GM18499 (cell line): ENCODE results near the gene TALDO1.

Experiments used
- ATAC-seq: cut with Tn5 transposase; IDR thresholded peaks from one replicate; pipeline ENCODE4 v1.9.1; 2021; ENCODE audit warnings: moderate number of reproducible peaks; ENCODE audit not compliant: insufficient read depth, unreplicated experiment

TALDO1 gene

GRCh38 chr11:794766-795633 is 47.7 kb downstream of the TALDO1 start:
- no peak for ATAC-seq

- no peak for ATAC-seq
Observed at GRCh38 chr11:795634-796564, 48.6 kb downstream of the TALDO1 start.

GRCh38 chr11:796565-797295 is 49.5 kb downstream of the TALDO1 start:
- ATAC-seq: no peak

- no peak for ATAC-seq
Observed at GRCh38 chr11:797296-798092, 50.2 kb downstream of the TALDO1 start.

GRCh38 chr11:798093-798713 is 50.9 kb downstream of the TALDO1 start, which contains the start of gene SLC25A22:
Gene SLC25A22, minus strand, starts transcription at chr11:798281. Its CDS starts 3,275 bp downstream, at chr11:795006.
- no peak for ATAC-seq

GRCh38 chr11:799641-800316 is 52.5 kb downstream of the TALDO1 start:
- no peak for ATAC-seq

GRCh38 chr11:800473-800872 is 53.2 kb downstream of the TALDO1 start:
- no peak for ATAC-seq

- ATAC-seq: no peak
Observed at GRCh38 chr11:801097-801780, 54.0 kb downstream of the TALDO1 start.

GRCh38 chr11:802018-802617 is 54.9 kb downstream of the TALDO1 start:
- ATAC-seq: no peak

GRCh38 chr11:802693-803466 is 55.6 kb downstream of the TALDO1 start:
- ATAC-seq: no peak

- ATAC-seq: no peak
Observed at GRCh38 chr11:803467-803742, 56.1 kb downstream of the TALDO1 start.

- no peak for ATAC-seq
Observed at GRCh38 chr11:803770-804598, 56.7 kb downstream of the TALDO1 start.

- ATAC-seq: no peak
Observed at GRCh38 chr11:804599-804964, 57.3 kb downstream of the TALDO1 start.

GRCh38 chr11:808427-809286 is 61.4 kb downstream of the TALDO1 start:
- ATAC-seq: peak; percentile 0

GRCh38 chr11:809287-810039 is 62.2 kb downstream of the TALDO1 start, which contains the start of gene RPLP2:
Gene RPLP2, plus strand, starts transcription at chr11:809967. Its CDS starts 268 bp downstream, at chr11:810235.
- peak; percentile 40 for ATAC-seq
